Mammary epithelial cell (primary cell): ENCODE measurements around the gene MNT.

Experiments
- CTCF ChIP-seq, 2 donors: IDR thresholded peaks in 1 of 2; conservative IDR thresholded peaks in 1 of 2; 2 replicates each; pipeline ENCODE4 v1.5.1; 2011 to 2012; ENCODE audit warnings: inconsistent platforms in 2 of 2, low read length in 2 of 2, mild to moderate bottlenecking in 2 of 2, control low read depth in 1 of 2, low read depth in 1 of 2; ENCODE audit not compliant: insufficient read depth in 1 of 2; ENCODE audit errors: extremely low read depth in 1 of 2
- EZH2 ChIP-seq: IDR thresholded peaks from 2 replicates; pipeline ENCODE4 v1.6.1; 2012; ENCODE audit warnings: low read length, inconsistent platforms, borderline replicate concordance

- TF ChIP-seq CTCF (conservative IDR thresholded peaks at IDR 0.05 in 1 of 2, IDR thresholded peaks at IDR 0.05 in 1 of 2; ENCODE audit: extremely low read depth in 1 of 2, insufficient read depth in 1 of 2, low read depth in 1 of 2, low read length in 2 of 2): no peak
- no peak for TF ChIP-seq EZH2
Measured at GRCh38 chr17:2372180-2372579, 28.7 kb downstream of the MNT start.
